ENCODE results near the gene CCSER1.

GRCh38 chr4:91288702-91289311 is 1161.6 kb downstream of the CCSER1 start:
- TF ChIP-seq POLR2A (IDR thresholded peaks at IDR 0.05; ENCODE audit: low read depth, low read length) (no peak), POLR2AphosphoS5 (IDR thresholded peaks at IDR 0.05; ENCODE audit: low read depth, low read length) (no peak)
